DND-41 (cell line): ENCODE data around the gene ZNF248.

ENCODE experiments used
- EZH2 ChIP-seq: IDR thresholded peaks from 3 replicates; pipeline ENCODE4 v1.6.1; 2012; ENCODE audit warnings: borderline replicate concordance, low read depth, mild to moderate bottlenecking, moderate library complexity, low read length, inconsistent platforms; ENCODE audit not compliant: severe bottlenecking
- TF ChIP-seq, protein P1 (sequence below): IDR thresholded peaks from 2 replicates; pipeline ENCODE4 v1.5.1; 2012; ENCODE audit warnings: borderline replicate concordance, low read length, moderate library complexity, mild to moderate bottlenecking; ENCODE audit not compliant: poor library complexity, severe bottlenecking; ENCODE audit errors: extremely low read depth

DNA sequence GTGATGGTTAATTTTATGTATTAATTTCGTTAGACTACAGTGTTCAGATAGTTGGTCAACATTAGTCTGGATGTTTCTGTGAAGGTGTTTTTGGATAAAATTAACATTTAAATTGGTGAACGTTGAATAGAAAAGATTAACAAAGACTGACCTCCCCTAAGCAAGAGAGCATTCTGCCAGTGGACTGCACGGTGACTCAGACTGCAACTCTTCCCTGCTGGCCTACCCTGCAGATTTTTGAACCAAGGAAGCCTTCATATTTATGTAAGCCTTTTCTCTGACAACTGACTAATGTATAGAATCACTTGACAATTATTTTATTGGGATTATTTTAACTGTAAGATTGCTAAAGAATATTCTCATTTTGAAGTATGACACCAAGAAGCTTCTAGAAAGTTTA, 7.9 kb upstream of the ZNF248 start:
- TF ChIP-seq, protein P1, sequence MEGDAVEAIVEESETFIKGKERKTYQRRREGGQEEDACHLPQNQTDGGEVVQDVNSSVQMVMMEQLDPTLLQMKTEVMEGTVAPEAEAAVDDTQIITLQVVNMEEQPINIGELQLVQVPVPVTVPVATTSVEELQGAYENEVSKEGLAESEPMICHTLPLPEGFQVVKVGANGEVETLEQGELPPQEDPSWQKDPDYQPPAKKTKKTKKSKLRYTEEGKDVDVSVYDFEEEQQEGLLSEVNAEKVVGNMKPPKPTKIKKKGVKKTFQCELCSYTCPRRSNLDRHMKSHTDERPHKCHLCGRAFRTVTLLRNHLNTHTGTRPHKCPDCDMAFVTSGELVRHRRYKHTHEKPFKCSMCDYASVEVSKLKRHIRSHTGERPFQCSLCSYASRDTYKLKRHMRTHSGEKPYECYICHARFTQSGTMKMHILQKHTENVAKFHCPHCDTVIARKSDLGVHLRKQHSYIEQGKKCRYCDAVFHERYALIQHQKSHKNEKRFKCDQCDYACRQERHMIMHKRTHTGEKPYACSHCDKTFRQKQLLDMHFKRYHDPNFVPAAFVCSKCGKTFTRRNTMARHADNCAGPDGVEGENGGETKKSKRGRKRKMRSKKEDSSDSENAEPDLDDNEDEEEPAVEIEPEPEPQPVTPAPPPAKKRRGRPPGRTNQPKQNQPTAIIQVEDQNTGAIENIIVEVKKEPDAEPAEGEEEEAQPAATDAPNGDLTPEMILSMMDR: no peak
- TF ChIP-seq EZH2: no peak
